Duodenal mucosa (tissue), 2 donors: ENCODE results near the gene ATP1B3.

Experiments used
- H3K27ac ChIP-seq: one replicate; pipeline ENCODE4 v1.7.0; 2013; ENCODE audit warnings: low read depth, low read length
- H3K27me3 ChIP-seq, 2 donors: one replicate each; pipeline ENCODE4 v1.7.0; 2013; ENCODE audit warnings: low read length in 2 of 2, control low read depth in 1 of 2; ENCODE audit not compliant: insufficient read depth in 2 of 2, control insufficient read depth in 1 of 2
- H3K36me3 ChIP-seq, 2 donors: one replicate each; pipeline ENCODE4 v1.7.0; 2013; ENCODE audit warnings: low read length in 2 of 2, control low read depth in 1 of 2; ENCODE audit not compliant: insufficient read depth in 2 of 2, control insufficient read depth in 1 of 2
- H3K4me1 ChIP-seq, 2 donors: one replicate each; pipeline ENCODE4 v1.7.0; 2013; ENCODE audit warnings: low read length in 2 of 2, control low read depth in 1 of 2; ENCODE audit not compliant: insufficient read depth in 2 of 2, control insufficient read depth in 1 of 2
- H3K4me3 ChIP-seq, 2 donors: one replicate each; pipeline ENCODE4 v1.7.0; 2013; ENCODE audit warnings: low read length in 2 of 2, low read depth in 1 of 2
- H3K9ac ChIP-seq, 2 donors: one replicate each; pipeline ENCODE4 v1.7.0; 2013; ENCODE audit warnings: low read length in 2 of 2, low read depth in 1 of 2
- H3K9me3 ChIP-seq, 2 donors: one replicate each; pipeline ENCODE4 v1.7.0; 2013; ENCODE audit warnings: low read length in 2 of 2, control low read depth in 1 of 2; ENCODE audit not compliant: control insufficient read depth in 1 of 2

Gene ATP1B3

DNA sequence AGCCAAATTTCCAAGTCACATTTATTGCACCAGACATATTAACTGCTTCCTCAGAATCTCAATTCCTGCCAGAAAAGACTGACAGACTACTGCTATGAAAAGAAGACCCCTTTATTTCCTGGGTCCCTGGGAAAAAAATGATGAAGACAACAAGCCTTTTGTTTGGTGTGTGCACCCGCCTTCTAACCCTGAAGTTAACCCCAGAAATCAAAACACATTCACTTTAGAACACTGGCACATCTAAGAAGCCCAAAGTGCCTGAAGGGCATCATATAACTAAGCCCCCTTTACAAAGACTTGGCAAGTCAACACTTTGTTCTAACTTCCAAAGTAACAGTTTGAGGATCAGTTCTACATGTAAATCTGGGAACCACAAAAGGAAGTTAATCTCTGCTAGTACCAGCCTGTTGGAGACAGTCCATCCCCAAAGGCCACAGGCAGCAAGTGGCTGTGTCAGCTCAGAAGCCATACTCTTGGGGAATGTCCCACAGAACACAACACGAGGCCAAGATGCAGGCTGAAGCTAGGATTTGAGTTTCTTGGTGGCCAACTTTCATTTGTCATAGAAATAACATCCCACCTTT, 16.3 kb upstream of the ATP1B3 start:
- H3K36me3 ChIP-seq: no peaks in the 10 kb centered on the region
- H3K4me3 ChIP-seq: no peak overlapping the region
- H3K27me3 ChIP-seq: no peaks in the 10 kb centered on the region
- peaks cover 0 to 12% of the 10 kb centered on the region in 2 donors for H3K4me1 ChIP-seq
- H3K27ac ChIP-seq: no peak overlapping the region
- H3K9ac ChIP-seq: no peak overlapping the region
- no peaks in the 10 kb centered on the region for H3K9me3 ChIP-seq

- H3K9ac ChIP-seq: no peak overlapping the region
- peaks cover 0 to 12% of the 10 kb centered on the region in 2 donors for H3K4me1 ChIP-seq
- no peaks in the 10 kb centered on the region for H3K27me3 ChIP-seq
- H3K27ac ChIP-seq: no peak overlapping the region
- H3K4me3 ChIP-seq: no peak overlapping the region
- no peaks in the 10 kb centered on the region for H3K36me3 ChIP-seq
- no peaks in the 10 kb centered on the region for H3K9me3 ChIP-seq
Measured at GRCh38 chr3:141860766-141861513, 15.5 kb upstream of the ATP1B3 start.

- peaks cover 0 to 12% of the 10 kb centered on the region in 2 donors for H3K4me1 ChIP-seq
- H3K9me3 ChIP-seq: no peaks in the 10 kb centered on the region
- H3K4me3 ChIP-seq: no peak overlapping the region
- H3K9ac ChIP-seq: no peak overlapping the region
- no peaks in the 10 kb centered on the region for H3K27me3 ChIP-seq
- H3K27ac ChIP-seq: no peak overlapping the region
- H3K36me3 ChIP-seq: no peaks in the 10 kb centered on the region
Measured at GRCh38 chr3:141862279-141862816, 14.1 kb upstream of the ATP1B3 start.

GRCh38 chr3:141863491-141863890, 13.0 kb upstream of the ATP1B3 start:
- Histone ChIP-seq H3K9ac (no peak overlapping the region), H3K27me3 (no peaks in the 10 kb centered on the region), H3K36me3 (no peaks in the 10 kb centered on the region), H3K4me1 (peaks cover 0 to 12% of the 10 kb centered on the region in 2 donors), H3K27ac (no peak overlapping the region), H3K9me3 (no peaks in the 10 kb centered on the region), H3K4me3 (no peak overlapping the region)

DNA sequence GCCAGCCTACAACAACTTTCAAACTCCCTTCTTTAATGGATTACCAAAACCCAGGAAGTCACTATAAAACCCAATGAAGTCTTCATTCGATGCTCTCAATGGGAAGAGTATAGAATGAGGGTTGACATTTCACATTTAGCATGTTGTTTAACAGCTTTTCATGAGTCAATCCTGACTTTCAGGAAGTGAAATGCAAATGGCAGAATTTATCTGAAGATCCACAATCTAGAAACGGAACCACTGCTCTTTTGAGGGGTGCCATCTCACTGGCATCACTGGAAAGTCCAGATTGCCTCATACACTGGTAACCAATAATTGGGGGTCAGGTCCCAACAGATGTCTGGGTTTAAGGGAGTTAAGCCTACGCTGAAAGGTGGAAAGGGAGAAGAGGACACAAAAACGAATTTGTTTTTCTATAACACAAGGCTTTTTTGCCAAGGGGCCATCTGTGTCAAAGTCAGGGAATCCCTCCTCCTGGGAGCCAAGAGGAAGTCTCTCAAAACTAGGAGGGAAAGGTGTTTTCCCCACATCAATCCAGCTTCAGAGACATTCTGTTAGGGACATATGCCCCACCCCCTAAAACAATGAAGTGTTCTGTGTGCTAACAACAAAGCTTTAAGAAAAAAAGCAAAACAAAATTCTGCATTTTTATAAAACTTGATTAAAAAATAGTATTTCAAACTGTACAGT, 12.0 kb upstream of the ATP1B3 start:
- Histone ChIP-seq H3K9me3 (no peaks in the 10 kb centered on the region), H3K27ac (no peak overlapping the region), H3K4me3 (no peak overlapping the region), H3K9ac (no peak overlapping the region), H3K27me3 (no peaks in the 10 kb centered on the region), H3K4me1 (peaks cover 0 to 12% of the 10 kb centered on the region in 2 donors), H3K36me3 (no peaks in the 10 kb centered on the region)

- no peak overlapping the region for H3K9ac ChIP-seq
- no peak overlapping the region for H3K27ac ChIP-seq
Measured at GRCh38 chr3:141865101-141865500, 11.3 kb upstream of the ATP1B3 start.

GRCh38 chr3:141870091-141870687, 6.3 kb upstream of the ATP1B3 start:
- Histone ChIP-seq H3K9me3 (no peaks in the 10 kb centered on the region), H3K36me3 (no peaks in the 10 kb centered on the region), H3K27me3 (no peaks in the 10 kb centered on the region), H3K27ac (no peak overlapping the region), H3K4me3 (no peak overlapping the region), H3K4me1 (peaks cover 0 to 3% of the 10 kb centered on the region in 2 donors), H3K9ac (no peak overlapping the region)

More at GRCh38 chr3:141865101-141865500, 11.3 kb upstream of the ATP1B3 start:
- H3K9me3 ChIP-seq: no peaks in the 10 kb centered on the region
- H3K4me1 ChIP-seq: peaks cover 0 to 8% of the 10 kb centered on the region in 2 donors
- H3K4me3 ChIP-seq: no peak overlapping the region
- H3K36me3 ChIP-seq: no peaks in the 10 kb centered on the region
- H3K27me3 ChIP-seq: no peaks in the 10 kb centered on the region

- no peaks in the 10 kb centered on the region for H3K36me3 ChIP-seq
- H3K27ac ChIP-seq: peak overlapping the region; percentile 99
- peaks cover 22 to 23% of the 10 kb centered on the region in 2 donors for H3K4me1 ChIP-seq
- H3K27me3 ChIP-seq: no peaks in the 10 kb centered on the region
- peak overlapping the region; percentile 81 to 85 for H3K4me3 ChIP-seq
- H3K9ac ChIP-seq: peak overlapping the region; percentile 88 to 94
- H3K9me3 ChIP-seq: no peaks in the 10 kb centered on the region
Measured at GRCh38 chr3:141875374-141875892, 1.0 kb upstream of the ATP1B3 start.

DNA sequence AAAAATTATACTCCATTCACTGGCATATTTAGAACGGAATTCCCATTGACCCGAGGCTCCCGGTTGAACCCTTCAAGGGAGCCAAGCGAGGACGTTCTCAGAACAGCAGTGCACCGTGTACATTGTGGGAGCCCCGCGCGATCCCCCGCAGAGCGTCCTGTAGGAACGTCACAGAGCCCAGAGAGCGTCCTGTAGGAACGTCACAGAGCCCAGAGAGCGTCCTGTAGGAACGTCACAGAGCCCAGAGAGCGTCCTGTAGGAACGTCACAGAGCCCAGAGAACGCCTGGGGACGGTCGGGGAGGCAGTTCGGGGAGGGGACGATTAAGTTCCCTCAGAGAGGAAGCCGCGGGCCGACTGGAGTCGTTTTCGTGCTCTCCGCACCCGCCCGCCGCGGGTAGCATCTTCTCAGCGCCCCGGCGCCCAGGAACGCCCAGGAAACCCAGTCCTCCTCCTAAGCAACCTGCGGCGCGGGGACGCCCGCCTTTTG, 506 bp upstream of the ATP1B3 start:
- H3K36me3 ChIP-seq: no peaks in the 10 kb centered on the region
- no peaks in the 10 kb centered on the region for H3K27me3 ChIP-seq
- peak overlapping the region; percentile 81 to 85 for H3K4me3 ChIP-seq
- no peaks in the 10 kb centered on the region for H3K9me3 ChIP-seq
- peak overlapping the region; percentile 99 for H3K27ac ChIP-seq
- H3K4me1 ChIP-seq: peaks cover 22 to 23% of the 10 kb centered on the region in 2 donors
- peak overlapping the region; percentile 88 to 94 for H3K9ac ChIP-seq
